ENCODE results near the gene AKR1C4. TPM values are rescaled to one million over a fixed set of nuclear protein-coding genes. Genes with fewer than 3 reads are reported as not detected.

Gene AKR1C4
- total RNA-seq, 1 donor from 2014 or later, result not detected

GRCh38 chr10:5259132-5259951 is 62.7 kb downstream of the AKR1C4 start:
- no peak overlapping the region for H3K27ac ChIP-seq
- no peak for DNase-seq (ENCODE audit: low spot score in 2 of 2)
- intact Hi-C loops (cut with DNase I), result no loop called here
- no peaks in the 10 kb centered on the region for H3K9me3 ChIP-seq
- H3K36me3 ChIP-seq, result no peaks in the 10 kb centered on the region
- TF ChIP-seq, protein P1, sequence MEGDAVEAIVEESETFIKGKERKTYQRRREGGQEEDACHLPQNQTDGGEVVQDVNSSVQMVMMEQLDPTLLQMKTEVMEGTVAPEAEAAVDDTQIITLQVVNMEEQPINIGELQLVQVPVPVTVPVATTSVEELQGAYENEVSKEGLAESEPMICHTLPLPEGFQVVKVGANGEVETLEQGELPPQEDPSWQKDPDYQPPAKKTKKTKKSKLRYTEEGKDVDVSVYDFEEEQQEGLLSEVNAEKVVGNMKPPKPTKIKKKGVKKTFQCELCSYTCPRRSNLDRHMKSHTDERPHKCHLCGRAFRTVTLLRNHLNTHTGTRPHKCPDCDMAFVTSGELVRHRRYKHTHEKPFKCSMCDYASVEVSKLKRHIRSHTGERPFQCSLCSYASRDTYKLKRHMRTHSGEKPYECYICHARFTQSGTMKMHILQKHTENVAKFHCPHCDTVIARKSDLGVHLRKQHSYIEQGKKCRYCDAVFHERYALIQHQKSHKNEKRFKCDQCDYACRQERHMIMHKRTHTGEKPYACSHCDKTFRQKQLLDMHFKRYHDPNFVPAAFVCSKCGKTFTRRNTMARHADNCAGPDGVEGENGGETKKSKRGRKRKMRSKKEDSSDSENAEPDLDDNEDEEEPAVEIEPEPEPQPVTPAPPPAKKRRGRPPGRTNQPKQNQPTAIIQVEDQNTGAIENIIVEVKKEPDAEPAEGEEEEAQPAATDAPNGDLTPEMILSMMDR (IDR thresholded peaks at IDR 0.05), result no peak
- no peaks in the 10 kb centered on the region for H3K27me3 ChIP-seq
- no peak overlapping the region for H3K4me3 ChIP-seq
- H3K4me1 ChIP-seq, result no peaks in the 10 kb centered on the region

DNA sequence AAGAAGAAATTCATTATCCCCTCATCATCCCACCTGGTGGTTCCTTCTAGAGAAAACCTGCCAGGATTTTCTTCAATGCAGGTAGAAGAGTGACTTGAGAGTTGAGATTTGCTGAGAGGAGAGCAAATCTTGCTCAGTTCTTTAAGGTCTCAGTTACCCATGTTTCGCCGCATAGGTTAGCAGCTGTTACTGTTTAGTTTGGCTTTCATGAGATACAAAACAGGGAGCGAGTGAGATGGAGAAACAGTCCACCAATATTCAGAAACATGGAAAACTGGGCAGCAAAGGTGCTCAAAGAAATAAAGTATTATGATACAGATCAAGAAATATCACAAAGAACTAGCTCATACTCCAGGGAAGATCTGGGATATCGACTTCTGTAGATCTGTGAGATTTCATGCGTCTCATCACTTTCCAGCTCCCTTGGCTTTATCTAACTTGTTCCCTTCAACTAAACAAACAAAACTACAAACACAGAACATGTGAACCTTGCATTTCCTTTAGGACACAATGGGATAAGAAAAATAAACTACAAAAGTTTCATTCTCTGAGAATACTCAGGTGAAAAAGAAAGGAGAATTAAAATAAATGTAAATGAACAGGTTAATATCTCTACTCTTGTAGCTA is 63.4 kb downstream of the AKR1C4 start:
- intact Hi-C loops (cut with DNase I), result no loop called here
- Histone ChIP-seq H3K4me3 (no peak overlapping the region), H3K27me3 (no peaks in the 10 kb centered on the region), H3K36me3 (no peaks in the 10 kb centered on the region), H3K27ac (no peak overlapping the region), H3K9me3 (no peaks in the 10 kb centered on the region), H3K4me1 (no peaks in the 10 kb centered on the region)
- DNase-seq (ENCODE audit: low spot score in 2 of 2), result no peak
- TF ChIP-seq, protein P1 (IDR thresholded peaks at IDR 0.05), result no peak

GRCh38 chr10:5260828-5261227 is 64.2 kb downstream of the AKR1C4 start:
- Histone ChIP-seq H3K4me1 (no peaks in the 10 kb centered on the region), H3K36me3 (no peaks in the 10 kb centered on the region), H3K4me3 (no peak overlapping the region), H3K27me3 (no peaks in the 10 kb centered on the region), H3K27ac (no peak overlapping the region), H3K9me3 (no peaks in the 10 kb centered on the region)
- no peak for DNase-seq (ENCODE audit: low spot score in 2 of 2)
- intact Hi-C loops (cut with DNase I), result no loop called here
- TF ChIP-seq, protein P1 (IDR thresholded peaks at IDR 0.05), result no peak

DNA sequence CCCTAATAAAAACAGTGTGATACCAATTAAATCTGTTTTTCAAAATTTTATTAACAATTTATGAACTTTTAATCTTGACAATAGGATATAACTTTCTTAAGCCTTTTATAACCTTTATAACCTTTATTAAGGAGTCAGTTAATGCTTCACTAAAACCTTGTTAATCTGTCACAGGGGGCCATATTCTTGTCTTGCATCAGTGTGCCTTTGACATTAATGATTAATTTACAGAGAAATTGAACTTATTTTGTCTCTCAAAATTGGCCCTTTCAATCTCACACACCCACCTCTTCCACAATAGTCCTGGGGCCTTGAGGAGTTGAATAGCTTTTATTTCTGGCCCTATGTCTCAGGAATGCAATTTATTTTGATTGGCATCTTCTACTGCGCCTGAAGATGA is 68.5 kb downstream of the AKR1C4 start:
- TF ChIP-seq, protein P1 (IDR thresholded peaks at IDR 0.05), result no peak
- H3K4me3 ChIP-seq, result no peak overlapping the region
- intact Hi-C loops (cut with DNase I), result no loop called here

DNA sequence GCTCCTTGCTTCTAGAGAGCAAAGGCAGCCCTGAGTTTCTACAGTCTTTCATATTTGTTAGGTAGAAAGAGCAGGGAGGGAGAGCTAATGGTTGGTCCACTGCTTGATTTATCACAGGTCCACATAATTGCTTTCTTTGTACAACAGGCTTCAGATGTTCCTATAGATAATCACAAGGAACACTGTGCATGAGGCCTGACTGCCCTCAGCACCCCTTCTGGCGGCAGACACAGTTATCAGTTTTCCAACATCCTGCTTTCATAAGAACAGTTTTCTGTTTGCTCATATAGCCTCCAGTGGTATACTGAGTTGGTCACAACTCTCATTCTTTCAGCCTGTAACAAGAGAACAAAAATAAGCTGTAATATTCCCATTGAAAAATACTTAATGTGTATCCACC is 69.7 kb downstream of the AKR1C4 start:
- Histone ChIP-seq H3K27ac (no peak overlapping the region), H3K4me1 (no peaks in the 10 kb centered on the region), H3K4me3 (no peak overlapping the region), H3K27me3 (no peaks in the 10 kb centered on the region), H3K9me3 (no peaks in the 10 kb centered on the region), H3K36me3 (no peaks in the 10 kb centered on the region)
- no peak for DNase-seq (ENCODE audit: low spot score in 2 of 2)
- intact Hi-C loops (cut with DNase I), result no loop called here
- TF ChIP-seq, protein P1 (IDR thresholded peaks at IDR 0.05), result no peak

More for the DNA sequence above, 68.5 kb downstream of the AKR1C4 start:
- Histone ChIP-seq H3K4me1 (no peaks in the 10 kb centered on the region), H3K9me3 (no peaks in the 10 kb centered on the region), H3K36me3 (no peaks in the 10 kb centered on the region), H3K27me3 (no peaks in the 10 kb centered on the region), H3K27ac (no peak overlapping the region)
- no peak for DNase-seq (ENCODE audit: low spot score in 2 of 2)

All from ascending aorta (tissue), 2 donors.